ENCODE results near the gene GNPNAT1. TPM values are rescaled to one million over a fixed set of nuclear protein-coding genes. Genes with fewer than 3 reads are reported as not detected.

GNPNAT1 gene
- total and polyA plus RNA-seq, 2 of the 8 experiments (the other 6 are each of a cell fraction or from before 2014, with no cell fraction given): 25.5 to 54.1 TPM

- no peak for FAIRE-seq
- DNase-seq (ENCODE audit: low read depth in 1 of 2, low spot score in 2 of 2): no peak
- no peaks in the 10 kb centered on the region for H3K27me3 ChIP-seq (replicated peaks in 1 of 4; ENCODE audit: control insufficient read depth in 3 of 4, extremely low read depth in 1 of 4, insufficient read depth in 3 of 4, low read length in 3 of 4)
These were observed 36.0 kb upstream of the GNPNAT1 start for GRCh38 chr14:52827426-52827825.

More at GRCh38 chr14:52827426-52827825, 36.0 kb upstream of the GNPNAT1 start:
- Histone ChIP-seq H4K5ac (ENCODE audit: insufficient read length, low read depth, low read length) (no peak overlapping the region), H3K9ac (replicated peaks in 1 of 4; ENCODE audit: extremely low read depth in 1 of 4, low read depth in 3 of 4, low read length in 3 of 4) (no peak overlapping the region), H3K36me3 (ENCODE audit: control insufficient read depth in 2 of 4, insufficient read depth in 4 of 4, low read length in 3 of 4) (no peaks in the 10 kb centered on the region), H3K56ac (replicated peaks; ENCODE audit: insufficient read length, low read depth, low read length) (no peak overlapping the region), H4K8ac (ENCODE audit: extremely low read depth, insufficient read depth, low read length) (no peak overlapping the region), H3K4me2 (ENCODE audit: insufficient read depth in 1 of 2, low read depth in 2 of 2, low read length in 2 of 2) (no peak overlapping the region), H2BK12ac (ENCODE audit: low read depth, low read length) (no peak overlapping the region), H3K23ac (ENCODE audit: insufficient read length) (no peak overlapping the region), H3K4me1 (replicated peaks in 1 of 4; ENCODE audit: control insufficient read depth in 3 of 4, insufficient read depth in 4 of 4, low read length in 3 of 4) (peaks cover 0 to 8% (median 1%) of the 10 kb centered on the region in 4 experiments; a peak in 5 of 7 replicates), H3K79me2 (ENCODE audit: control insufficient read depth in 1 of 2, insufficient read depth in 2 of 2, low read length in 2 of 2) (no peaks in the 10 kb centered on the region), H3K23me2 (ENCODE audit: low read depth, low read length) (no peaks in the 10 kb centered on the region), H3K4me3 (ENCODE audit: extremely low read depth in 1 of 4, insufficient read depth in 2 of 4, low read depth in 3 of 4, low read length in 4 of 4) (no peak overlapping the region), H3K18ac (ENCODE audit: extremely low read depth, low read length) (peak overlapping the region; percentile 79; the same call in 1 of the 2 replicates), H2BK5ac (ENCODE audit: low read depth, low read length) (no peak overlapping the region), H2BK15ac (ENCODE audit: low read length) (no peak overlapping the region), H2BK20ac (ENCODE audit: low read length) (no peak overlapping the region), H4K91ac (replicated peaks; ENCODE audit: insufficient read length, low read length) (no peak overlapping the region), H3K79me1 (ENCODE audit: low read depth, low read length) (no peaks in the 10 kb centered on the region), H2AK5ac (ENCODE audit: low read depth, low read length) (no peak overlapping the region), H3K9me3 (ENCODE audit: insufficient read depth in 2 of 2, low read depth in 1 of 2, low read length in 1 of 2) (no peaks in the 10 kb centered on the region), H3K27ac (ENCODE audit: low read depth, low read length) (no peak overlapping the region), H2AFZ (ENCODE audit: low read length) (0 out of 2 replicates have a peak overlapping the region, but pooled peaks have one; percentile 63), H3K14ac (ENCODE audit: insufficient read length) (no peak overlapping the region), H2BK120ac (replicated peaks; ENCODE audit: low read depth, low read length) (no peak overlapping the region), H4K20me1 (replicated peaks in 1 of 2; ENCODE audit: control insufficient read depth in 1 of 2, insufficient read depth in 2 of 2, low read length in 2 of 2) (no peaks in the 10 kb centered on the region), H3K4ac (replicated peaks; ENCODE audit: insufficient read length, low read depth, low read length) (no peak overlapping the region)
- TF ChIP-seq SIN3A (conservative IDR thresholded peaks at IDR 0.05 in 1 of 2, IDR thresholded peaks at IDR 0.05 in 1 of 2; ENCODE audit: low read depth in 1 of 2, low read length in 2 of 2) (no peak), KDM4A (IDR thresholded peaks at IDR 0.05; ENCODE audit: low read depth, low read length, severe bottlenecking) (no peak), TEAD4 (IDR thresholded peaks at IDR 0.05; ENCODE audit: low read depth, low read length) (no peak), SAP30 (IDR thresholded peaks at IDR 0.05; ENCODE audit: insufficient read depth, insufficient replicate concordance, low read length) (no peak), BRCA1 (IDR thresholded peaks at IDR 0.05; ENCODE audit: low read depth, low read length) (no peak), RNF2 (IDR thresholded peaks at IDR 0.05; ENCODE audit: borderline replicate concordance, low read depth, low read length, missing control alignments, poor library complexity, severe bottlenecking) (no peak), SUZ12 (IDR thresholded peaks at IDR 0.05; ENCODE audit: low read length) (no peak)
- TF ChIP-seq, protein P1, sequence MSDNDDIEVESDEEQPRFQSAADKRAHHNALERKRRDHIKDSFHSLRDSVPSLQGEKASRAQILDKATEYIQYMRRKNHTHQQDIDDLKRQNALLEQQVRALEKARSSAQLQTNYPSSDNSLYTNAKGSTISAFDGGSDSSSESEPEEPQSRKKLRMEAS (IDR thresholded peaks at IDR 0.05): no peak
- ChIA-PET CTCF (ENCODE audit: partially characterized antibody) (interaction anchor here (1.6 kb wide), 2 partner anchors 16 to 478 kb away, joined by 4 read pairs; no protein-coding TSS in a partner anchor), POLR2A (ENCODE audit: partially characterized antibody) (no interaction called here)

All from H1 (cell line).